Measurements from ENCODE around the gene MSX1. TPM values are rescaled to one million over a fixed set of nuclear protein-coding genes. Genes with fewer than 3 reads are reported as not detected.

Gene MSX1
- total RNA-seq, 1 experiment from 2014 or later, result not detected

DNA sequence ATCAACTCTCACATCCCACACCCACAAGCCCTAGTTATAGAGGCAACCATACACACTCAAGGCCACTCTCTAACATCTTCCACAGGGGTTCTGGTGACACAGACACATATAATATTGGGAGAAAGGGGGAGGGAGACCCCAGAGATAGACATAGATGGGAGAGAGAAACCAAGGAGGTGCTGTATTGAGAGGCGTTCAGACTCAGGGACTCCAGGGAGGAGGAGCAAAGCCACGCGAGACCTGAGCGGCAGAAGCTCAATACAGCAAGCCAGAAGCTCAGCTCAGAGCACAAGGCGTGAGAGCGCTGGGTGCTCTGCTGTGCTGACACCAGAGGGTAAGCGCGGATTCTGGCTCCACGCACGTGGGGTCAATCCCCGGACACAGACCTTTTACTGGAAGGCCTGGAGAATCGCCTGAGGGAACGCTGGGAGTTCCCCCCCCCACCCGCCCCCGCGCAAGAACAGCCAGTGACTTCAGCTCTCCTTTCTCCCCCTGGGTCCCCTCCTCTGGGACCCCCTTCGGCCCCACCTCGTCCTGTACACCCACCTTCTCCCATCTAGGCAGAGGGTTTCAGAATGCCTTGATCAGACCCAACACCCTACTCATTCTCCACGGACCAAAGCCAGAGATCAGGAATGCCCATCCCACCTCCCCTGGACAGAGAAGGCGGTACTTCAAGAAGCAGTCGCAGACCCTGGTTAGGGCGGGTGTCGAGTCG, 8.7 kb downstream of the MSX1 start:
- peaks cover 16 to 49% of the 10 kb centered on the region in 2 experiments for H3K4me1 Mint-ChIP-seq
- H4K8ac ChIP-seq (replicated peaks; ENCODE audit: insufficient read length, low read depth, low read length), result no peak overlapping the region
- no peaks in the 10 kb centered on the region for H3K4me1 ChIP-seq (ENCODE audit: insufficient read depth, low read length)
- H2AK5ac ChIP-seq (ENCODE audit: insufficient read length, low read length), result no peak overlapping the region
- H2BK12ac ChIP-seq (ENCODE audit: insufficient read length, low read depth, low read length), result no peak overlapping the region
- DNase-seq, result no peak
- H4K5ac ChIP-seq (ENCODE audit: insufficient read length, low read depth, low read length), result no peak overlapping the region
- no peak overlapping the region for H2BK15ac ChIP-seq (ENCODE audit: low read depth, low read length)
- H3K79me2 ChIP-seq (ENCODE audit: insufficient read depth, low read length), result no peaks in the 10 kb centered on the region
- no peak overlapping the region for H3K4me2 ChIP-seq (ENCODE audit: insufficient read depth, insufficient read length, low read length)
- H3K27ac Mint-ChIP-seq, result no peak overlapping the region
- H3K4me3 Mint-ChIP-seq, result no peak overlapping the region
- H3K23ac ChIP-seq (ENCODE audit: insufficient read length, low read depth, low read length), result no peak overlapping the region
- H3K36me3 Mint-ChIP-seq (ENCODE audit: insufficient read depth in 1 of 3, low read depth in 3 of 3), result peaks cover 0 to 2% (median 0%) of the 10 kb centered on the region in 3 experiments; a peak in 2 of 7 replicates
- H3K23me2 ChIP-seq (ENCODE audit: insufficient read length, low read depth, low read length, poor library complexity, severe bottlenecking), result no peaks in the 10 kb centered on the region
- H3K79me1 ChIP-seq (ENCODE audit: insufficient read depth, low read depth, low read length, poor library complexity, severe bottlenecking), result no peaks in the 10 kb centered on the region
- no peak overlapping the region for H3K9ac ChIP-seq (ENCODE audit: extremely low read depth, insufficient read length, low read length)
- no peak overlapping the region for H3T11ph ChIP-seq (ENCODE audit: low read length)
- H4K20me1 ChIP-seq (ENCODE audit: control insufficient read depth, insufficient read depth, insufficient read length), result peaks cover 6% of the 10 kb centered on the region
- H3K9me3 ChIP-seq (ENCODE audit: control insufficient read depth, low read depth, low read length), result no peaks in the 10 kb centered on the region
- H4K91ac ChIP-seq (ENCODE audit: insufficient read length, low read depth, low read length), result no peak overlapping the region
- no peak overlapping the region for H2BK20ac ChIP-seq (ENCODE audit: low read depth, low read length, poor library complexity, severe bottlenecking)
- no peak overlapping the region for H2BK120ac ChIP-seq (ENCODE audit: low read depth, low read length, poor library complexity, severe bottlenecking)
- peaks cover 98% of the 10 kb centered on the region for H3K27me3 ChIP-seq (ENCODE audit: insufficient read depth, low read length)
- H2AFZ ChIP-seq (ENCODE audit: low read length), result no peak overlapping the region
- peaks cover 2 to 7% of the 10 kb centered on the region in 2 experiments; a peak in 4 of 5 replicates for H3K9me3 Mint-ChIP-seq
- no peak overlapping the region for H3K56ac ChIP-seq (ENCODE audit: insufficient read length, low read depth, low read length)
- TF ChIP-seq, protein P1, sequence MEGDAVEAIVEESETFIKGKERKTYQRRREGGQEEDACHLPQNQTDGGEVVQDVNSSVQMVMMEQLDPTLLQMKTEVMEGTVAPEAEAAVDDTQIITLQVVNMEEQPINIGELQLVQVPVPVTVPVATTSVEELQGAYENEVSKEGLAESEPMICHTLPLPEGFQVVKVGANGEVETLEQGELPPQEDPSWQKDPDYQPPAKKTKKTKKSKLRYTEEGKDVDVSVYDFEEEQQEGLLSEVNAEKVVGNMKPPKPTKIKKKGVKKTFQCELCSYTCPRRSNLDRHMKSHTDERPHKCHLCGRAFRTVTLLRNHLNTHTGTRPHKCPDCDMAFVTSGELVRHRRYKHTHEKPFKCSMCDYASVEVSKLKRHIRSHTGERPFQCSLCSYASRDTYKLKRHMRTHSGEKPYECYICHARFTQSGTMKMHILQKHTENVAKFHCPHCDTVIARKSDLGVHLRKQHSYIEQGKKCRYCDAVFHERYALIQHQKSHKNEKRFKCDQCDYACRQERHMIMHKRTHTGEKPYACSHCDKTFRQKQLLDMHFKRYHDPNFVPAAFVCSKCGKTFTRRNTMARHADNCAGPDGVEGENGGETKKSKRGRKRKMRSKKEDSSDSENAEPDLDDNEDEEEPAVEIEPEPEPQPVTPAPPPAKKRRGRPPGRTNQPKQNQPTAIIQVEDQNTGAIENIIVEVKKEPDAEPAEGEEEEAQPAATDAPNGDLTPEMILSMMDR (conservative IDR thresholded peaks at IDR 0.05), result no peak
- no CpG with 5 or more reads among the region's 24 CpGs for WGBS (ENCODE audit: extremely low coverage, insufficient read length, low lambda C conversion rate)
- H3K27ac ChIP-seq (ENCODE audit: insufficient read length, low read depth, low read length), result no peak overlapping the region
- H3K14ac ChIP-seq (ENCODE audit: insufficient read depth, low read length), result no peak overlapping the region
- no peaks in the 10 kb centered on the region; the same call in none of the 2 replicates for H3K27me3 Mint-ChIP-seq (ENCODE audit: low read depth)
- H3K4ac ChIP-seq (ENCODE audit: low read depth, low read length), result no peak overlapping the region
- no peak overlapping the region for H2BK5ac ChIP-seq (ENCODE audit: insufficient read length, low read length)
- H3K18ac ChIP-seq (ENCODE audit: insufficient read length, low read depth, low read length), result no peak overlapping the region

Measured in H9 (cell line).